GM12875 (cell line): Measurements from ENCODE around the gene FAM13B.
A peak's percentile ranks its signal among the peaks of the same experiment; 100 is the strongest.

ENCODE experiments used
- H3K4me3 ChIP-seq: one replicate; pipeline ENCODE4 v1.5.1; 2011; ENCODE audit warnings: low read depth, low read length, control low read depth
- CTCF ChIP-seq: IDR thresholded peaks from 2 replicates; pipeline ENCODE4 v1.5.1; 2011; ENCODE audit warnings: low read depth, mild to moderate bottlenecking, control low read depth, inconsistent platforms, low read length, moderate library complexity, borderline replicate concordance; ENCODE audit not compliant: insufficient read depth

Gene FAM13B

GRCh38 chr5:138038826-138039225 is 5.9 kb upstream of the FAM13B start:
- no peak overlapping the region for H3K4me3 ChIP-seq
- TF ChIP-seq CTCF = no peak

GRCh38 chr5:138037907-138038633 is 5.2 kb upstream of the FAM13B start:
- H3K4me3 ChIP-seq = no peak overlapping the region
- no peak for TF ChIP-seq CTCF

- H3K4me3 ChIP-seq = no peak overlapping the region
- no peak for TF ChIP-seq CTCF
Observed at GRCh38 chr5:138037271-138037670, 4.4 kb upstream of the FAM13B start.

- peak; percentile 61 for TF ChIP-seq CTCF
- no peak overlapping the region for H3K4me3 ChIP-seq
Observed at GRCh38 chr5:138035605-138036537, 3.0 kb upstream of the FAM13B start.

GRCh38 chr5:138033907-138034306 is 1.0 kb upstream of the FAM13B start:
- no peak for TF ChIP-seq CTCF

GRCh38 chr5:138033386-138033808 is 518 bp upstream of the FAM13B start:
- TF ChIP-seq CTCF = no peak
- peak overlapping the region; percentile 95 for H3K4me3 ChIP-seq

More at GRCh38 chr5:138033907-138034306, 1.0 kb upstream of the FAM13B start:
- H3K4me3 ChIP-seq = no peak overlapping the region
